OCI-LY1 (cell line): Measurements from ENCODE around the gene TPO.

Experiments used
- EZH2 ChIP-seq: fragments of 200-600 bp; sonication (generic), shearing (Covaris generic); IDR thresholded peaks from 2 replicates; pipeline ENCODE4 v1.8.0; 2017; ENCODE audit warnings: borderline replicate concordance, mixed run types, mild to moderate bottlenecking, antibody characterized with exemption, low read length, moderate library complexity, mixed read lengths
- TF ChIP-seq, protein P1 (sequence below): fragments of 200-600 bp; sonication (generic), shearing (Covaris generic); IDR thresholded peaks from 2 replicates; pipeline ENCODE4 v1.5.1; 2017; ENCODE audit warnings: mild to moderate bottlenecking, antibody characterized with exemption, low read length, moderate library complexity, mixed read lengths

GRCh38 chr2:1518331-1518803 is 105.1 kb downstream of the TPO start:
- TF ChIP-seq, protein P1, sequence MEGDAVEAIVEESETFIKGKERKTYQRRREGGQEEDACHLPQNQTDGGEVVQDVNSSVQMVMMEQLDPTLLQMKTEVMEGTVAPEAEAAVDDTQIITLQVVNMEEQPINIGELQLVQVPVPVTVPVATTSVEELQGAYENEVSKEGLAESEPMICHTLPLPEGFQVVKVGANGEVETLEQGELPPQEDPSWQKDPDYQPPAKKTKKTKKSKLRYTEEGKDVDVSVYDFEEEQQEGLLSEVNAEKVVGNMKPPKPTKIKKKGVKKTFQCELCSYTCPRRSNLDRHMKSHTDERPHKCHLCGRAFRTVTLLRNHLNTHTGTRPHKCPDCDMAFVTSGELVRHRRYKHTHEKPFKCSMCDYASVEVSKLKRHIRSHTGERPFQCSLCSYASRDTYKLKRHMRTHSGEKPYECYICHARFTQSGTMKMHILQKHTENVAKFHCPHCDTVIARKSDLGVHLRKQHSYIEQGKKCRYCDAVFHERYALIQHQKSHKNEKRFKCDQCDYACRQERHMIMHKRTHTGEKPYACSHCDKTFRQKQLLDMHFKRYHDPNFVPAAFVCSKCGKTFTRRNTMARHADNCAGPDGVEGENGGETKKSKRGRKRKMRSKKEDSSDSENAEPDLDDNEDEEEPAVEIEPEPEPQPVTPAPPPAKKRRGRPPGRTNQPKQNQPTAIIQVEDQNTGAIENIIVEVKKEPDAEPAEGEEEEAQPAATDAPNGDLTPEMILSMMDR: no peak
- TF ChIP-seq EZH2: no peak
